ENCODE results near the gene CAMKK2. TPM values are rescaled to one million over a fixed set of nuclear protein-coding genes. Genes with fewer than 3 reads are reported as not detected.
"Not testable (repeated sequence)": the region's sequence is repeated elsewhere in the genome, so short reads cannot be mapped to it uniquely, and the experiment has no call there.

The CAMKK2 gene
- total RNA-seq, 2 donors from 2014 or later = 15.0 to 27.7 TPM

DNA sequence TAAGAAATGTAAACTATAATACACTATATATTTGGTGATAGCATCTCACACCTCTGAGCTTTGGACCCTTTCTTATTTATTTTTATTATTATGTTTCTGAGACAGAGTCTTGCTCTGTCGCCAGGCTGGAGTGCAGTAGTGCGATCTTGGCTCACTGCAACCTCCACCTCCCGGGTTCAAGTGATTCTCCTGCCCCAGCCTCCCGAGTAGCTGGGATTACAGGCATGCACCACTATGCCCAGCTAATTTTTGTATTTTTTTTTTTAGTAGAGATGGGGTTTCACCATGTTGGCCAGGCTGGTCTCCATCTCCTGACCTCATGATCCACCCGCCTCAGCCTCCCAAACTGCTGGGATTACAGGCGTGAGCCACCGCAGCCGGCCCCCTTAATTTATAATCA lies 10.9 kb upstream of the CAMKK2 start:
- not testable (repeated sequence) for ATAC-seq; H3K9me3 Mint-ChIP-seq; DNase-seq (ENCODE audit: low spot score in 2 of 2)
- peaks cover 5 to 20% of the 10 kb centered on the region in 2 donors for H3K36me3 Mint-ChIP-seq
- H3K27ac Mint-ChIP-seq = peak overlapping the region in 1 of 2 donors; percentile 55

DNA sequence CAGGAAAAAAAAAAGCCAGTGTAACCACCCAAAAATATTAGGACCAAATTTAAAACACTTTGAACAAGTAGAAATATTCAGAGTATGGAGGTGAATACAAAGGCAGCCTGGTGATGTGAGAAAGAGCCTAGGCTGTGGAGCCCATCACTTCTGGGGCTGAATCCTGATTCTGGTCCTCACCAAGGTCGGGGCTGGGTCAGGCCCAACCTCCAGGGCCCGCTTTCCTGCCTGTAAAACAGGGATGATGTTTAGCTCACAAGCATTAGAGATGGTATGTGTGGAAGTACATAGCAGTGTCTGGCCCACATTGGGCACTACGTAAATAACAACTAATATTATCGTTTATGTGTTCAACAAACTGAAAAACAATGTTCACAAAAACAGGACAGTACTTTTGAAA lies 7.8 kb upstream of the CAMKK2 start:
- H3K9me3 Mint-ChIP-seq = no peaks in the 10 kb centered on the region
- DNase-seq (ENCODE audit: low spot score in 2 of 2) = no peak
- H3K27ac Mint-ChIP-seq = peak overlapping the region in 1 of 2 donors; percentile 38
- peaks cover 5 to 11% of the 10 kb centered on the region in 2 donors for H3K36me3 Mint-ChIP-seq
- ATAC-seq = no peak

DNA sequence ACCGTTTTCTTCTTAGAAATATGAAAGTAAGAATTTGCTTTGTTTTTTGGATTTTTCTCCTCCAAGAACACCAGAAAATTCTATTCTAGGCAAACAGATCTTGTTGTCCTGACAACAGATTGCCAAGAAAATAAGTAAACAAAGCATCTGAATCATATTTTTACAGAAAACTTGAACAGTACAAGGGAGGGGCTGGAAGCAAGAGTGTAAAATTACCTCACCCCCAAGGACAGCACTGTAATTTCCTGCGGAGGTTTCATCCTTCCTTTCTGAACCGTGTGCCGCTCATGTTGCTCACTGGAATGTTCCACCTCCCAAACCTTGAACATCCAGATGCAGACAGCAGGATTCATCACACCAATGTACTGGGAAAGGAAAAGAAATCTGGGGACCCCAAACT lies 5.4 kb upstream of the CAMKK2 start:
- H3K27ac Mint-ChIP-seq = no peak overlapping the region
- no peak for DNase-seq (ENCODE audit: low spot score in 2 of 2)
- no peaks in the 10 kb centered on the region for H3K36me3 Mint-ChIP-seq
- H3K9me3 Mint-ChIP-seq = no peaks in the 10 kb centered on the region
- no peak for ATAC-seq

DNA sequence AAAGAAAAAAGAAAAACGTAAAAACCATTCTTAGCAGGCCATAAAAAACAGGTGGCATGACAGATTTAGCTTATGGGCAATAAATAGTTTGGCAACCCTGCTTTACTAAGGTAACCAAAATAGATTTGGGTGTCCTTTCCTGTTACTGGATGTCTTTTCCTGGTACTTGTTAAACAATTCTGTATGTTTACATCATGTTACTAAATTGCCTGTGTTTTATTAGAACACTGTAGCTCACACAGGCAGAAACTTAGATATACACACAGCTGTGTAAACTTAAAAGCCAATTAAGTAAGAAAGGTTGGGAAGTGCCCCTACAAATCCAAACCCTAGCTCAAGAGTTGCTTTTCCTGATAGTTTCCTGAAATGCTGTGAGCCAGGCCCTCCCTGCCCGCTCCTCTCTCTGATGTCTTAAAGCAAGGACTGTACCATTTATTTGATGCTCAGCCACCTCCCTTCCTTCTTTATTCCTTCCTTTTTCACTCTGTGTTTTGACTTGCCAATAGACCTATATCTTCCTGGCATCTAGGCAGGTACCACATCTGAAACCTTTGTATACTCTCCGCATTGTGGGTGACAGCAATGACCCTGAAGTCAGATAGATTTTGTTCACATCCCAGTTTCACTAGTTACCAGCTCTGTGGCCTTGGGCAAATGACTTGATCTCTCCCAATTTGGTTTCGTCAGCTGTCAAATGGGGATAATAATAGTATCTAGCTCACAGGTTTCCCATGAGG lies 3.7 kb upstream of the CAMKK2 start:
- no peak for ATAC-seq
- no peak for DNase-seq (ENCODE audit: low spot score in 2 of 2)
- Mint-ChIP-seq H3K27ac (no peak overlapping the region), H3K9me3 (no peaks in the 10 kb centered on the region), H3K36me3 (peaks cover 0 to 6% of the 10 kb centered on the region in 2 donors)

DNA sequence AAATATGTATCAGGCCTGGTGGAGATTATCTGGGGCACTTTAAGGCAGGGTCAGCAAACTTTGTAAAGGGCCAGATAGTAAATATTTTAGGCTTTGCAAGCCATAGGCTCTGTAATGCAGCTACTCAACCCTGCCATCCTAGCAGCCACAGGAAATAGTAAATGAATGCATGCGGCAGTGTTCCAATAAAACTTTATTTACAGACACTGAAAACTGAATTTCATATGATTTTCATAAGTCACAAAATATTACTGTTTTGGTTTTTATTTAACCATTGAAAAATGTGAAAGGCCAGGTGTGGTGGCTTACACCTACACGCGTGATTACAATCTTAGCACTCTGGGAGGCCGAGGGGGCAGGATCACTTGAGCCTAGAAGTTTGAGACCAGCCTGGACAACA lies 3.2 kb upstream of the CAMKK2 start:
- Mint-ChIP-seq H3K27ac (no peak overlapping the region), H3K36me3 (peaks cover 0 to 6% of the 10 kb centered on the region in 2 donors), H3K9me3 (no peaks in the 10 kb centered on the region)
- no peak for DNase-seq (ENCODE audit: low spot score in 2 of 2)
- ATAC-seq = no peak

DNA sequence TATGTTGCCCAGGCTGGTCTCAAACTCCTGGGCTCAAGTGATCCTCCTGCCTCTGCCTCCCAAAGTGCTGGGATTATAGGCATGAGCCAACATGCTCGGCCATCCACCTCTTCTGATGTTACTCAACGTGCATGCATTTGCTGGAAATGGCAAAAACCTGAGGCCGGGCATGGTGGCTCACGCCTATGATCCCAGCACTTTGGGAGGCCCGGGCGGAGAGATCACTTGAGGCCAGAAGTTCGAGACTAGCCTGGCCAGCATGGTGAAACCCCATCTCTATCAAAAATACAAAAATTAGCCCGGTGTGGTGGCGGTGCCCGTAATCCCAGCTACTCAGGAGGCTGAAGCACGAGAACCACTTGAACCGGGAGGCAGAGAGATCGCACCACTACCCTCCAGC lies 1.9 kb upstream of the CAMKK2 start:
- H3K36me3 Mint-ChIP-seq; H3K9me3 Mint-ChIP-seq; DNase-seq (ENCODE audit: low spot score in 2 of 2); ATAC-seq: not testable (repeated sequence)
- peak overlapping the region in 1 of 2 donors; percentile 75 for H3K27ac Mint-ChIP-seq

DNA sequence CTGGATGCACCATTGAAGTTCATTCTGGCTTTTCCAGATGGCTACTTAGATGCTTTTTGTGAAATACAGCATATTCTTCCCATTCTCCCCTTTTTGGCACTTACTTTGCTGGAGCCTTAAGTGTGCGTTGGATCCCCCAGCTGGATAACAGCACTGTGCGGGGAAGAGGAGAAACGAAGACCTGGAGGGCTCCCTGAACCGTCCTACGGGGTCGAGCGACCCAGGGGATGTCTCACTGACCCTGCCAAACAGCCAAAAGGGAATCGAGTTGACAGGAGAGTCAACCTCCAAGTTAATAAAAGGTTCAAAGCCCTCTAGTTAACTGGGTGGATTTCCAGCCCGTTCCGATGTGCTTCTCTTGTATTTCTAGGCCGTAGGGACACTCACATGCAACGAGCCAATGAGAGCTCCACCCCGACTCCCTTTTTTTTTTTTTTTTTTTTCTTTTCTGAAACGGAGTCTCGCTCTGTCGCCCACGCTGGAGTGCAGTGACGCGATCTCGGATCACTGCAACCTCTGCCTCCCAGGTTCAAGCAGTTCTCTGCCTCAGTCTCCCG lies 1.0 kb upstream of the CAMKK2 start:
- Mint-ChIP-seq H3K9me3 (no peaks in the 10 kb centered on the region), H3K27ac (peak overlapping the region; percentile 75 to 92), H3K36me3 (peaks cover 0 to 6% of the 10 kb centered on the region in 2 donors)
- ATAC-seq (peak; percentile 21 to 25), DNase-seq (ENCODE audit: low spot score in 2 of 2) (peak; percentile 35 to 64)

DNA sequence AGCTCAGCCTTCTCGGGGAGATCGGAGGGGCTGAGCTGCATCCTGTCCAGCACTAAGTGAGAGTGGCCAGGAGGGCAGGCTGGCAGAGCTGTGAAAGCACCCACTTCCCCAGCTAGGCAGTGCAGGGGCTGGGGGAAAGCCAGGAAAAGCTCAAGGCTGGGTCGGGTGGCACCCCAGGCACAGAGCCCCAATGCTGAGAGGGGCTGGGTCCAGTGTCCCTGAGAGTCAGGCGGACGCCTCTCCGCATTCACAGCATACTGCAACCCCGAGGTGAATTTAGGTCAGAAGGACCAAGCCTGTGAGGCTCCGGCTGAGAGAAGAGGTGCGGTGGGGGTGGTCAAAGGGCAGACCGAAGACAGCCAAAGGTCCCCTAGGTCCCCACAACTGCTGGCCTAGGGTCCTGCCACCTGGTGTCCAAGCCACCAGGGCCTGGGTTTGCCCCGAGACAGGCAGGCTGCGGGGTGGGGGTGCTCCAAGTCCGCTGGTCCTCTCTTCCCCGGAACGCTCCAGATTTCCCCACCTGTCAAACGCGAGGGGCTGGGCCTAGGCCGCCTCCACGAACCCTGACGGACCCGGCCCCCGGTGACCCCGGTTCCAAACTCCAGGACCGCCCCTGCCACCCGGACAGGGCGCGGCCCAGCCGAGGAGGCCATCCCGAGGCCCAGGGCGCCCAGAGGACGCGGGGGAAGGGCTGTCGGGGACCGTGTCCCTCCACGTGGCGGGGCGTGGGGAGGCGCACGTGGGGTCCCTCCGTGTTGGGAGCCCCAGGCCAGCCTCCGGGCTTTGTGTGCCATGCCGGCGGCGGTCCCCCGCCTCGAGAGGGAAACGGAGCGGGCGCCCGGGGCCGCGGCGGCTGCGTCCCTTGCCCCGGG lies 527 bp downstream of the CAMKK2 start:
- peak; percentile 43 to 67 for DNase-seq (ENCODE audit: low spot score in 2 of 2)
- peak in 1 of 2 donors; percentile 39 for ATAC-seq
- peaks cover 7 to 10% of the 10 kb centered on the region in 2 donors for H3K36me3 Mint-ChIP-seq
- H3K9me3 Mint-ChIP-seq = no peaks in the 10 kb centered on the region
- H3K27ac Mint-ChIP-seq = peak overlapping the region; percentile 56 to 88

DNA sequence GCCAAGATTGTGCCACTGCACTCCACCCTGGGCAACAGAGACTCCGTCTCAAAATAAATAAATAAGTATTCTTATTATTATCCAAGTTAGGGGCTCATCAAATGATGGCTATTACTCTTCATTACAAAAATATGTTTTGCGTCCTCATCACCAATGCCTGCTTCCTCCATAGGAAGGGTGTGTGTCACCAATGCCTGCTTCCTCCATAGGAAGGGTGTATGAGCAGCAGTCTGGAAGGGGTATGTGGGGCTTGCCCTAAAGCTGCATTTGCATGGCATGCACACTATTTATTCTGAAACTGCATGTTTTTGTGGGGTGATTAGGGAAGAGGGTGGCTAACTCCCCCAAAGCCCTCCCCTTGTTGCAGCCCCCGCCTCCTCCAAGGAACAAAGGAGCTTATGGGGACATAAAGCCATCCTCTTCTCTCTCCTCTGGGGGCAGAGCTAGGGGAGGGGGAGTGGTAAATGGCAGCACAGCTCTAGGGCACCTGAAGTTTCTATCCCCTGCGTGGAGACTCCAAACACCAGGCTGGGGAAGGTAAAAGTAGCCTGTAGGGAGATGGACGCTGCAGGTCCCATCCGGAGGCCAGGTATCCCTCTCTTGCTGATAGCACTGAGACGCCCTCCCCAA lies 1.3 kb downstream of the CAMKK2 start:
- ATAC-seq (no peak), DNase-seq (ENCODE audit: low spot score in 2 of 2) (no peak)
- Mint-ChIP-seq H3K27ac (peak overlapping the region; percentile 56 to 88), H3K36me3 (peaks cover 7 to 10% of the 10 kb centered on the region in 2 donors), H3K9me3 (no peaks in the 10 kb centered on the region)

DNA sequence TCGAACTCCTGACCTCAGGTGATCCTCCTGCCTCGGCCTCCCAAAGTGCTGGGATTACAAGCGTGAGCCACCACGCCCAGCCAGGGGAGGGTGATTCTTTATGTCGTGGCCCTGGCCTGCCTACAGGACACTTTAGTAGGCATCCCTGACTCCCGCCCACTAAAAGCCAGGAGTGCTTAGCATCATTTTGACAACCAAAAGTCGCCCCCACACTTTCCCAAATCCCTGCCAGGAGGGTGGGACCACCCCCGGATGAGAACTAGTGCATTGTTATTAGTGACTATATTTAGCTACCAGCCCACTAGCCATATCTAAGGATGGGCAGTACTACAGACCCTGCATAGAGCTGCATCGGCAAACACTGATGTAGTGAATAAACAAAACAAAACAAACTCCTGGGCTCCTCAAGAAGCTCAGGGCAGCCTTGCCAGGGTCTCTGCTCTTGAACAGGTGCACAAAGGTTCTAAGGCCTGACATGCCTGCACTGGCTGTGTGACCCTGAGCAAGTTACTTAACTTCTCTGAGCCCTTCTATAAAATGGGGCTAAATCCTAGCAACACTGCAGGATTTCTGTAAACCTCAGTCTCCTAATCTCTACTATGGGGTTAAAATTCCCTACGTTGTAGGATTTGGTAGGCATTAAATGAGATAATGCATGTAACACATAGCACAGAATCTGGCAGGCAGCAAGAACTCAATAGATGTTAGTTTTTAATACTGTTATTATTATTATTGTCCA lies 2.2 kb downstream of the CAMKK2 start:
- peaks cover 7 to 10% of the 10 kb centered on the region in 2 donors for H3K36me3 Mint-ChIP-seq
- H3K27ac Mint-ChIP-seq = no peak overlapping the region
- ATAC-seq (no peak), DNase-seq (ENCODE audit: low spot score in 2 of 2) (no peak)
- no peaks in the 10 kb centered on the region for H3K9me3 Mint-ChIP-seq

DNA sequence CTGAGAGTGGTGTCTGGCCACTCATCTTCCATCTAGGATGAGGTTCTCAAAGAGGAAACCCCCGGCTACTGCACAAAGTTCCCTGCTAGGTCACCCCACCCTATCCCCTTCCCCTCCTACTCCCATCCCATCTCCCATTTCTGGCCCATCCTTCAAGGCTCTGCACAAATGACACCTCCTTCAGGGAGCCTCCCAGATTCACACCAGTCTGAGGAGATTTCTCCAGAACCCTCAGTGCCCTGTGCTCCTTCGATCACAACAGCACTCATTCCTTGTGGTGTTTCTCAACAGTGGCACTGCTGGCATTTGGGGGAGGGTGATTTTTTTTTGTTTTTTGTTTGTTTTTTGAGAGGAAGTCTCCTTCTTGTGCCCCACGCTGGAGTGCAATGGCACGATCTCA lies 2.9 kb downstream of the CAMKK2 start:
- ATAC-seq (no peak), DNase-seq (ENCODE audit: low spot score in 2 of 2) (no peak)
- Mint-ChIP-seq H3K36me3 (peaks cover 7 to 10% of the 10 kb centered on the region in 2 donors), H3K27ac (no peak overlapping the region), H3K9me3 (no peaks in the 10 kb centered on the region)

DNA sequence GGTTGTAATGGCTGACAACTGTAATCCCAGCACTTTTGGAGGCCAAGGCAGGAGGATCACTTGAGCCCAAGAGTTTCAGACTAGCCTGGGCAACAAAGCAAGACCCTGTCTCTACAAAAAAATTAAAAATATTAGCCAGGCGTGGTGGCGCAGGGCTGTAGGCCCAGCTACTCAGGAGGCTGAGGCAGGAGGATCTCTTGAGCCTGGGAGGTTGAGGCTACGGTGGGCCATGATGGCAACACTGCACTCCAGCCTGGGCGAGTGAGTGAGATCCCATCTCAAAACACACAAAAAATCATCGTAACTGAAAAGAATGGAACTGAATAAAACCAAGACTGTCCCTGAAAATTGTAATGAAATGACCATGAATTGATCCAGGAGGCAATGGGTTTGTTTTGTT lies 6.1 kb downstream of the CAMKK2 start:
- no peak overlapping the region for H3K27ac Mint-ChIP-seq
- H3K9me3 Mint-ChIP-seq = no peaks in the 10 kb centered on the region
- ATAC-seq = no peak
- peaks cover 5 to 7% of the 10 kb centered on the region in 2 donors for H3K36me3 Mint-ChIP-seq
- no peak for DNase-seq (ENCODE audit: low spot score in 2 of 2)

DNA sequence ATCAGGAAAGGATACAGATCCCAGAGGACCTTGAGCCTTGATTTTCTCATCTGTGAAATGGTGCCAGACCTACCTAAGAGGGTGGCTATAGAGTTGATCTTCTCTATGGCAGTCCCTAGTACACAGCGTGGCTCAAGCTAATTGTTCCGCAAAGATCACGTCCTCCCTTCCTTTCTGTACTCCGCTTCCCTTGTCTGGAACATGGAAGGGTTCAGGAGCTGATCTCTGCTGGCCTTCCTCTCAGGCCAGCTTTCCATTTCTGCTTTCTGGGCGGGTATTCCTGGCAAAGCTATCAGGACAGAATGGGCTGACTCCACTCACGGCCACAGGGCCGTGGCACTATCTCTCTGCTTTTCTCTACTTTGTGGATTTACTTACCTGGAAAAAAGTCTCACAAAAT lies 6.5 kb downstream of the CAMKK2 start:
- Mint-ChIP-seq H3K36me3 (peaks cover 4 to 7% of the 10 kb centered on the region in 2 donors), H3K27ac (no peak overlapping the region), H3K9me3 (no peaks in the 10 kb centered on the region)
- ATAC-seq = no peak
- no peak for DNase-seq (ENCODE audit: low spot score in 2 of 2)

DNA sequence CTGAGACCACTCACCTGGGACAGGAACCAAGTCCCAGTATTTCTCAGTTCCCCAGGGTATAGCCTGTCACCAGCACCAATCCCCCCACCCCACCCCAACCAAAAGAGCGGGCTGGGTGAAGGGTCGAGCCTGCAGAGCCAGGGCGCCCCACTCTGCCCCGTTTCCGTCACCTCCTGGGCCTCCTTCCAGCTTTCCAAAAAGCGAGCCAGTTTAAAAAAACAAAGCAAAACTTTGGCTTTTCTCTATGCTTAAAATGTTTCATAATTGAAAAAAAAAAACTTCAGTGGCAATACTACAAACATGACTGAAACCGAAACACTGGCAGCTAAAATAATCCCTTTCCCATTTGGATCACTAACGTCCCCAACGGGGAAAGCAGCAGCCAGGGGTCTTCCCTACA lies 7.5 kb downstream of the CAMKK2 start:
- Mint-ChIP-seq H3K9me3 (no peaks in the 10 kb centered on the region), H3K36me3 (peaks cover 4 to 7% of the 10 kb centered on the region in 2 donors), H3K27ac (no peak overlapping the region)
- DNase-seq (ENCODE audit: low spot score in 2 of 2) (no peak), ATAC-seq (no peak)

DNA sequence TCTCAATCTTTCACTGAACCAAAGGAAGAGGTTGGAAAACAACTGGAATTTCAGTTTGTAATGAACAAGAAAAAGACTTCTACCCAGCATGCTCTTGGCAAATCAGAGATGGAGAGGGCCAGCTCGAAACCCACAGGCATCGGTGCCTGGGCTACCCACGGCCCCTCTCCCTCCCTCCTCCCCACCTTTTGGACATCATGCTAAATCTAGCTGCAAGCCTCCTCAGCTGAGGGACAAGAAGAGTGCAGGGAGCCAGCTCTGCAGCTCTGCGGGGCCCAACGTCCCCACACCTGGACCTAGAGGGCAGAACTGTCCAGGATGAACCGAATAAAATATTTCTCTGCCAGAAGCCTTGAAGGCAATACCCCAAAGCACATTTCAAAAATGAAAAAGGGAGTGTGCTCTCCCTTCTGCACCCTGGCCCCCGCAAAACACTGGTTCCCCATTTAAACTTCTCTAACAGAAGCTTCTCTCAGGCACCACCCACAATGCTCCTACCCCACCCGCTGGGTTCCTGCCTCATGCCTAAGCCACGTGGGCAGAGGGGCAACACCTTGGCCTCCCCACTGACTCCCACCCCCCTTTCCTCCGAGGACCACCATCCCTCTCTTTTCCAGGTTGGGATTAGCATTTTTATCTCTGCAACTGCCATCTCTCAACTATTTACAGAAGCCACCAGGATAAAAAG lies 8.2 kb downstream of the CAMKK2 start:
- no peak for DNase-seq (ENCODE audit: low spot score in 2 of 2)
- Mint-ChIP-seq H3K27ac (peak overlapping the region in 1 of 2 donors; percentile 22), H3K36me3 (peaks cover 4 to 7% of the 10 kb centered on the region in 2 donors), H3K9me3 (no peaks in the 10 kb centered on the region)
- ATAC-seq = no peak
